H1 (cell line): ENCODE measurements around the gene KCTD15.

Experiments
- BCL11A ChIP-seq, 2 experiments: IDR thresholded peaks; one replicate each; pipeline ENCODE4 v1.6.1; 2011; ENCODE audit warnings: low read depth in 2 of 2, low read length in 2 of 2, mild to moderate bottlenecking in 2 of 2
- CTCF ChIP-seq, 3 experiments: IDR thresholded peaks; 1 replicate in 2 of 3; 2 replicates in 1 of 3; pipeline versions ENCODE4 v1.5.1 to v1.6.1; 2011; ENCODE audit warnings: low read length in 3 of 3, mild to moderate bottlenecking in 3 of 3, inconsistent platforms in 2 of 3, low read depth in 1 of 3, moderate library complexity in 1 of 3; ENCODE audit not compliant: insufficient read depth in 1 of 3; ENCODE audit errors: control extremely low read depth in 1 of 3
- EGR1 ChIP-seq: IDR thresholded peaks from 2 replicates; pipeline ENCODE4 v1.6.1; 2011; ENCODE audit warnings: low read depth, low read length, borderline replicate concordance
- EP300 ChIP-seq, 2 experiments: IDR thresholded peaks; 1 replicate in 1 of 2; 2 replicates in 1 of 2; pipeline ENCODE4 v1.6.1; 2011 to 2012; ENCODE audit warnings: low read depth in 2 of 2, low read length in 2 of 2, mild to moderate bottlenecking in 2 of 2, borderline replicate concordance in 1 of 2, inconsistent platforms in 1 of 2, moderate library complexity in 1 of 2
- GABPA ChIP-seq: IDR thresholded peaks from 2 replicates; pipeline ENCODE4 v1.6.1; 2011; ENCODE audit warnings: mild to moderate bottlenecking, low read length, moderate library complexity, borderline replicate concordance; ENCODE audit not compliant: insufficient read depth
- POLR2A ChIP-seq, 2 experiments: IDR thresholded peaks; 1 replicate in 1 of 2; 2 replicates in 1 of 2; pipeline ENCODE4 v1.6.1; 2011; ENCODE audit warnings: low read depth in 2 of 2, low read length in 2 of 2, mild to moderate bottlenecking in 2 of 2; ENCODE audit errors: control extremely low read depth in 1 of 2
- POLR2AphosphoS5 ChIP-seq: IDR thresholded peaks from 2 replicates; pipeline ENCODE4 v1.6.1; 2011; ENCODE audit warnings: low read depth, low read length
- RAD21 ChIP-seq, 2 experiments: IDR thresholded peaks in 1 of 2; conservative IDR thresholded peaks in 1 of 2; 2 replicates each; pipeline ENCODE4 v1.6.1; 2011; ENCODE audit warnings: low read depth in 2 of 2, low read length in 2 of 2, improper control_type of control experiment in 1 of 2, inconsistent platforms in 1 of 2, mild to moderate bottlenecking in 1 of 2, moderate library complexity in 1 of 2
- RFX5 ChIP-seq: IDR thresholded peaks from 2 replicates; pipeline ENCODE4 v1.6.1; 2011; ENCODE audit warnings: low read depth, low read length, improper control_type of control experiment, borderline replicate concordance
- RXRA ChIP-seq: IDR thresholded peaks from 2 replicates; pipeline ENCODE4 v1.6.1; 2011; ENCODE audit warnings: low read depth, mild to moderate bottlenecking, low read length, moderate library complexity; ENCODE audit not compliant: insufficient read depth

- TF ChIP-seq CTCF (IDR thresholded peaks at IDR 0.05; ENCODE audit: control extremely low read depth in 1 of 3, insufficient read depth in 1 of 3, low read depth in 1 of 3, low read length in 3 of 3) = no peak
- no peak for TF ChIP-seq POLR2AphosphoS5
- no peak for TF ChIP-seq GABPA
- no peak for TF ChIP-seq EP300 (IDR thresholded peaks at IDR 0.05; ENCODE audit: borderline replicate concordance in 1 of 2, low read depth in 2 of 2, low read length in 2 of 2)
- no peak for TF ChIP-seq BCL11A (IDR thresholded peaks at IDR 0.05; ENCODE audit: low read depth in 2 of 2, low read length in 2 of 2)
- no peak for TF ChIP-seq RAD21 (IDR thresholded peaks at IDR 0.05 in 1 of 2, conservative IDR thresholded peaks at IDR 0.05 in 1 of 2; ENCODE audit: low read depth in 2 of 2, low read length in 2 of 2)
- TF ChIP-seq RFX5 = no peak
- no peak for TF ChIP-seq POLR2A (IDR thresholded peaks at IDR 0.05; ENCODE audit: control extremely low read depth in 1 of 2, low read depth in 2 of 2, low read length in 2 of 2)
- TF ChIP-seq EGR1 = no peak
- no peak for TF ChIP-seq RXRA
Measured at GRCh38 chr19:33803383-33803782, 6.7 kb downstream of the KCTD15 start.
